Prostate gland (tissue), 2 donors: ENCODE results near the gene CABLES1. TPM values are rescaled to one million over a fixed set of nuclear protein-coding genes. Genes with fewer than 3 reads are reported as not detected.

ENCODE experiments used
- DNase-seq: peaks from one replicate; pipeline ENCODE4 v3.0.0-alpha.2; 2019; ENCODE audit warnings: low spot score
- H3K27ac ChIP-seq, 2 donors: fragments of 200-600 bp; sonication (generic); 2 replicates each; pipeline ENCODE4 v1.5.1; 2017 to 2019
- H3K27me3 ChIP-seq: fragments of 200-600 bp; sonication (generic); replicated peaks from 2 replicates; pipeline ENCODE4 v1.5.1; 2019; ENCODE audit not compliant: insufficient read depth
- H3K36me3 ChIP-seq, 2 donors: fragments of 200-600 bp; sonication (generic); 1 replicate in 1 of 2; 2 replicates in 1 of 2; pipeline versions ENCODE4 v1.5.1 to v1.8.1; 2017 to 2019
- H3K4me1 ChIP-seq: fragments of 200-600 bp; sonication (generic); replicated peaks from 2 replicates; pipeline ENCODE4 v1.5.1; 2019
- H3K4me3 ChIP-seq, 2 donors: fragments of 200-600 bp; sonication (generic); 2 replicates each; pipeline ENCODE4 v1.5.1; 2017 to 2019
- H3K9me3 ChIP-seq: fragments of 200-600 bp; sonication (generic); 2 replicates; pipeline ENCODE4 v1.5.1; 2017
- CTCF ChIP-seq, 4 experiments: fragments of 200-600 bp in 2 of 4; fragments of 450-650 bp in 2 of 4; sonication (generic) in 2 of 4; IDR thresholded peaks; 1 replicate in 3 of 4; 2 replicates in 1 of 4; pipeline ENCODE4 v1.5.1; 2016 to 2019; ENCODE audit warnings: antibody characterized with exemption in 4 of 4, mild to moderate bottlenecking in 2 of 4, moderate library complexity in 2 of 4
- POLR2A ChIP-seq: fragments of 450-650 bp; IDR thresholded peaks from one replicate; pipeline ENCODE4 v1.6.1; 2016; ENCODE audit warnings: antibody characterized with exemption, mild to moderate bottlenecking
- POLR2AphosphoS5 ChIP-seq: sonication (generic); formaldehyde crosslinking; IDR thresholded peaks from one replicate; pipeline ENCODE4 v1.6.1; 2017; ENCODE audit warnings: antibody characterized with exemption
- WGBS: methylation state at CpG from one replicate; pipeline ENCODE4 v1.1.5; 2018; 5-methylcytosine and 5-hydroxymethylcytosine counted together
- intact Hi-C: fragments of 100-400 bp; cut with DNase I; formaldehyde crosslinking; loops from one replicate; pipeline ENCODE4 v1.14.2; 2022
- total RNA-seq, 2 donors: library from RNA; depleted of rRNA; stranded (reverse); fragments of >200 nt; gene quantifications; one replicate each; pipeline ENCODE4 v1.1.0, GENCODE V29; 2016

The CABLES1 gene
- total RNA-seq, 2 donors from 2014 or later = 3.9 to 16.2 TPM

GRCh38 chr18:23213200-23213599 lies 77.9 kb downstream of the CABLES1 start:
- no peak for DNase-seq
- Histone ChIP-seq H3K9me3 (no peaks in the 10 kb centered on the region), H3K27me3 (no peaks in the 10 kb centered on the region), H3K4me1 (no peaks in the 10 kb centered on the region), H3K36me3 (no peaks in the 10 kb centered on the region), H3K4me3 (no peak overlapping the region), H3K27ac (no peak overlapping the region)
- TF ChIP-seq POLR2A (no peak), POLR2AphosphoS5 (no peak), CTCF (IDR thresholded peaks at IDR 0.05) (no peak)
- intact Hi-C loops = no loop called here

DNA sequence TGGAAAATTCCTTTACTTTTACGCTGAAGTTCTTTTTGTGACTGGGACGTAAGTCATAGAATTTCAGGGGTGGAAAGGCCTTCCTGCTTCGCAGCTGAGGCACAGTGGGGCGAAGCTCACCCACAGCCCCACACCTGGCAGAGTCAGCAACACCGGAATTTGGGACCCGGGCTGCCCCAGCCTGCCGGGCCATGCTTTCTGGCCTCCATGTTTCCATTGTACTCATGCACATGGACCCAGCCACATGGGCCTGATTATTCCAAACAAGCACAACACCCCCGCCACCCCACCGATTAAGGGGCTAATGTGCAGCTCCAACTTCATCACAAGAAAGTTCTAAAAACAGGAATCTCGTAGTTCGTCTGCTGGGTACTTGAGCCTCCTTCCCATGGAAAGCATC lies 82.5 kb downstream of the CABLES1 start:
- Histone ChIP-seq H3K9me3 (no peaks in the 10 kb centered on the region), H3K4me1 (no peaks in the 10 kb centered on the region), H3K4me3 (no peak overlapping the region), H3K27ac (no peak overlapping the region), H3K27me3 (no peaks in the 10 kb centered on the region), H3K36me3 (no peaks in the 10 kb centered on the region)
- no peak for DNase-seq
- TF ChIP-seq POLR2A = no peak
- TF ChIP-seq POLR2AphosphoS5 = no peak
- no peak for TF ChIP-seq CTCF (IDR thresholded peaks at IDR 0.05)
- intact Hi-C loops = no loop called here
- 97% methylated on average over 11 of the region's 11 CpGs for WGBS

GRCh38 chr18:23220355-23220754 lies 85.1 kb downstream of the CABLES1 start:
- no peaks in the 10 kb centered on the region for H3K27me3 ChIP-seq
- H3K36me3 ChIP-seq = no peaks in the 10 kb centered on the region
- no peaks in the 10 kb centered on the region for H3K4me1 ChIP-seq
- no peak overlapping the region for H3K4me3 ChIP-seq
- H3K9me3 ChIP-seq = no peaks in the 10 kb centered on the region
- no peak for DNase-seq
- intact Hi-C loops = loop anchor here (10.0 kb wide), 1 partner anchor 134 kb away; no protein-coding TSS in a partner anchor
- 45% methylated on average over 8 of the region's 8 CpGs for whole genome bisulfite sequencing
- H3K27ac ChIP-seq = no peak overlapping the region
- TF ChIP-seq CTCF (IDR thresholded peaks at IDR 0.05) (no peak), POLR2AphosphoS5 (no peak), POLR2A (no peak)

DNA sequence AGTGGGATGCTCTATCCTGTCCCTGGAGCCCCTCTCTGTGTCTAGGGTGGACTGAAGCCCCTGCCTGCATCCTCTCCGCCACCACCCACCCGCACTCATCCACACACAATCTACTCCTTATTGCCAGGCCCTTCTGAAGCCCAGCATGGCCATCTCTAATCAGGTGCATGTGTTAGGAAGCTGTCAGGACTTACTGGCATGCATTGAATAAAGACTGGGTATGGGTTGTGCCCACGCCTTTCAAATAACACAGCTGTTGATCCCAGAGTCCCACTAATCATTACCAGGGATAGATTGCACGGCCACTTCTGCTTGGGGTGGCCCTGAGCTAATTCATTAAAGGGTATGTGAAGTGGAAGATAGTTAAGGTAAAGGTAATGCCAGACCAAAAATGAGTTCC lies 88.4 kb downstream of the CABLES1 start:
- no peaks in the 10 kb centered on the region for H3K27me3 ChIP-seq
- H3K4me1 ChIP-seq = no peaks in the 10 kb centered on the region
- intact Hi-C loops = loop anchor here (10.0 kb wide), 1 partner anchor 131 kb away; no protein-coding TSS in a partner anchor
- no peak overlapping the region for H3K4me3 ChIP-seq
- DNase-seq = no peak
- H3K36me3 ChIP-seq = no peaks in the 10 kb centered on the region
- H3K9me3 ChIP-seq = no peaks in the 10 kb centered on the region
- 92% methylated on average over 4 of the region's 4 CpGs for WGBS
- no peak overlapping the region for H3K27ac ChIP-seq
- no peak for TF ChIP-seq POLR2AphosphoS5
- no peak for TF ChIP-seq CTCF (IDR thresholded peaks at IDR 0.05)

- Histone ChIP-seq H3K36me3 (no peaks in the 10 kb centered on the region), H3K9me3 (no peaks in the 10 kb centered on the region), H3K27ac (peak overlapping the region; percentile 10 to 19), H3K4me1 (no peaks in the 10 kb centered on the region), H3K27me3 (no peaks in the 10 kb centered on the region), H3K4me3 (no peak overlapping the region)
- no peak for DNase-seq
- 37% methylated on average over 2 of the region's 2 CpGs for WGBS
- TF ChIP-seq POLR2AphosphoS5 (peak; percentile 30), POLR2A (no peak)
- intact Hi-C loops = loop anchor here (5.0 to 10.0 kb wide), 2 partner anchors 68 to 129 kb away; no protein-coding TSS in a partner anchor
Measured at GRCh38 chr18:23225503-23225902, 90.2 kb downstream of the CABLES1 start.
